A549 treated with Hydrocortisone at 1 μM for 4 hours (cell line): ENCODE data around the gene PARP1. TPM values are rescaled to one million over a fixed set of nuclear protein-coding genes. Genes with fewer than 3 reads are reported as not detected.

Source experiments
- total RNA-seq: library from RNA; stranded (reverse); fragments of 200-300 nt; extraction: Qiagen RNA extraction; gene quantifications from 5 replicates; pipeline ENCODE4 v1.2.3, GENCODE V29; 2022

PARP1 gene
- total RNA-seq, result 94.6 to 133 TPM (median 103 TPM) in 5 replicates

DNA sequence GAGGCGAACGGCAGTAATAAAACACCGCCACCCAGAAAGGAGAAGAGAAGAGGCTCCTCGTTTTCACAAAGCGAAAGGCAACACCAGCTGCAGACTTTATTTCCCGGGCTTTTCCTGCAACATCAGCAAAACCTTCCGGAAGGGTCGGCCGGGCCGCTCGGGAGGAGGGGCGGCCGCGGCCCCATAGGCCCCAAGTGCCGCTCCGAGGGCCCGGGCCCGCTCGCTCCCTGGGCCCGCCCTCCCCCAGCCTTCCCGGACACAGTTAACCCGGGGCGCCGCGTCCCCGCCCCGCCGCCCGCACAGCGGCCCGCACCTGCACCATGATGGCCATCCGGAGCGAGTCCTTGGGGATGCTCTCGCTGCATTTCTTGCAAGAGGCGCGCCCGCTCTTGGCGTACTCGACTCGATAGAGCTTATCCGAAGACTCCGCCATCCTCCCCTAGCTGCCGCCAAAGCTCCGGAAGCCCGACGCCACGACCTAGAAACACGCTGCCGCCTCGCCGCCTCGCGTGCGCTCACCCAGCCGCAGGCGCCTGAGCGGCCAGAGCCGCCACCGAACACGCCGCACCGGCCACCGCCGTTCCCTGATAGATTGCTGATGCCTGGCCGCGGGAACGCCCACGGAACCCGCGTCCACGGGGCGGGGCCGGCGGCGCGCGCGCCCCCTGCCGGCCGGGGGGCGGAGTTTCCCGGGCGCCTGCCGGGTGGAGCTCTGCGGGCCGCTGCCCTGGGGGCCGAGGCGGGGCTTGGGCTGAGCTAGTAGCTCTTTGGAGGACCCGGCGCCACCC, at the start of gene PARP1:
Gene PARP1, minus strand, starts transcription at position 597 of the 788 bp plus-strand sequence. Its CDS starts 164 bp downstream, at position 433.

Other genes starting within 250 kb of the PARP1 start
- 21.6 to 30.2 TPM (median 23.6 TPM) in 5 replicates for gene ACBD3, start 221.4 kb downstream of the PARP1 start, total RNA-seq
- 0.03 to 0.21 TPM (median 0.13 TPM) in 3 of 5 replicates, not detected in the others for gene MIXL1, start 184.4 kb downstream of the PARP1 start, total RNA-seq
- 5.1 to 7.7 TPM (median 7.0 TPM) in 5 replicates for gene LIN9, start 98.9 kb downstream of the PARP1 start, total RNA-seq
- not detected in 5 replicates for gene STUM, start 140.7 kb upstream of the PARP1 start, total RNA-seq